Measurements from ENCODE around the gene DNAJB12. TPM values are rescaled to one million over a fixed set of nuclear protein-coding genes. Genes with fewer than 3 reads are reported as not detected.

Gene DNAJB12
- total RNA-seq, 8 experiments from 2014 or later, result 10.5 to 28.9 (median 20.3) TPM

GRCh38 chr10:72285972-72286521, 68.7 kb downstream of the DNAJB12 start:
- WGBS, 10 experiments, result 62 to 100% (median 88%) methylated on average over 1 to 4 of the region's 14 CpGs; no CpG with 5 or more reads in 4 of the 10 experiments
- ATAC-seq (replicated peaks in 6 of 8), result no peak
- H3K27ac ChIP-seq, result no peak overlapping the region

DNA sequence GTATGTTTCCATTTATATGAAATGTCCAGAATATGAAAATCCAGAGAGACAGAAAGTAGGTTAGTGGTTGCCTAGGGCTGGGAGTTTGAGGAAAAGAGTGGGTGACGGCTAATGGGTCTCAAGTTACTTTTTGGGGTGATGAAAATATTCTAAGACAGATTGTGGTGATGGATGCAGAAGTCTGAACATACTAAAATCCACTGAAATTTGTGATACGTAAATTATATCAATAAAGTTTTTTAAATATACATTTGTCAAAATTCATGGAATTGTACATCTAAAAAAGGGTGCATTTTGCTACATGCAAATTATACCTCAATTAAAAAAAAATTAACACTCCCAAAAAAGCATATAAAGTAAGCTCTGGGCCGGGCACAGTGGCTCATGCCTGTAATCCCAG, 71.6 kb downstream of the DNAJB12 start:
- Histone ChIP-seq H3K4me1 (replicated peaks in 1 of 2) (peaks cover 0 to 5% of the 10 kb centered on the region in 2 donors), H3K4me3 (no peak overlapping the region), H3K27ac (no peak overlapping the region)
- in situ Hi-C loops (cut with MboI; ENCODE audit: low pct_unique_long_range_greater_than_20kb in 2 of 9, low sequenced_read_pairs in 9 of 9, unreplicated experiment in 9 of 9), result no loop called here
- 61 to 100% (median 82%) methylated on average over 1 to 3 of the region's 3 CpGs; no CpG with 5 or more reads in 2 of the 10 experiments for WGBS, 10 experiments
- no peak for ATAC-seq (replicated peaks in 6 of 8)

More at GRCh38 chr10:72285972-72286521, 68.7 kb downstream of the DNAJB12 start:
- no peak overlapping the region for H3K4me3 ChIP-seq
- H3K4me1 ChIP-seq (replicated peaks in 1 of 2), result no peaks in the 10 kb centered on the region
- in situ Hi-C loops (cut with MboI; ENCODE audit: low pct_unique_long_range_greater_than_20kb in 2 of 9, low sequenced_read_pairs in 9 of 9, unreplicated experiment in 9 of 9), result no loop called here

Other genes with a start within 250 kb of the DNAJB12 start
- 10 to 100 TPM; 33.7 to 63.2 (median 49.7) TPM for gene ANAPC16, start 138.9 kb downstream of the DNAJB12 start, total RNA-seq
- 10 to 100 TPM; 28.1 to 51.0 (median 37.3) TPM for gene ASCC1, start 138.6 kb downstream of the DNAJB12 start, total RNA-seq
- gene DDIT4, start 81.0 kb downstream of the DNAJB12 start, total RNA-seq, result 100 to 1,000 TPM in 7 of 8 experiments, 10 to 100 TPM in 1; 58.6 to 340 (median 216) TPM